Measurements from ENCODE around the gene SEPTIN12. TPM values are rescaled to one million over a fixed set of nuclear protein-coding genes. Genes with fewer than 3 reads are reported as not detected.

Gene SEPTIN12
- total and polyA plus RNA-seq, 2 of the 8 experiments (the other 6 are each of a cell fraction or from before 2014, with no cell fraction given), result 0.24 TPM; not detected in 1

- Histone ChIP-seq H3K36me3 (ENCODE audit: control insufficient read depth in 2 of 4, insufficient read depth in 4 of 4, low read length in 3 of 4) (peaks cover 8 to 29% (median 14%) of the 10 kb centered on the region in 4 experiments; a peak in 7 of 8 replicates), H4K91ac (replicated peaks; ENCODE audit: insufficient read length, low read length) (no peak overlapping the region), H2BK20ac (ENCODE audit: low read length) (no peak overlapping the region), H2AK5ac (ENCODE audit: low read depth, low read length) (no peak overlapping the region), H4K8ac (ENCODE audit: extremely low read depth, insufficient read depth, low read length) (no peak overlapping the region), H2BK5ac (ENCODE audit: low read depth, low read length) (no peak overlapping the region), H3K23ac (ENCODE audit: insufficient read length) (no peak overlapping the region), H3K9me3 (ENCODE audit: insufficient read depth in 2 of 2, low read depth in 1 of 2, low read length in 1 of 2) (no peaks in the 10 kb centered on the region), H3K14ac (ENCODE audit: insufficient read length) (no peak overlapping the region), H3K79me2 (ENCODE audit: control insufficient read depth in 1 of 2, insufficient read depth in 2 of 2, low read length in 2 of 2) (peaks cover 4 to 29% of the 10 kb centered on the region in 2 experiments; a peak in 3 of 4 replicates), H3K23me2 (ENCODE audit: low read depth, low read length) (peaks cover 6% of the 10 kb centered on the region; the same call in 1 of the 2 replicates), H3K4ac (replicated peaks; ENCODE audit: insufficient read length, low read depth, low read length) (no peak overlapping the region), H2BK15ac (ENCODE audit: low read length) (no peak overlapping the region), H3K79me1 (ENCODE audit: low read depth, low read length) (peaks cover 5% of the 10 kb centered on the region; the same call in 1 of the 2 replicates), H3K27me3 (replicated peaks in 1 of 4; ENCODE audit: control insufficient read depth in 3 of 4, extremely low read depth in 1 of 4, insufficient read depth in 3 of 4, low read length in 3 of 4) (no peaks in the 10 kb centered on the region), H2AFZ (ENCODE audit: low read length) (no peak overlapping the region), H3K18ac (ENCODE audit: extremely low read depth, low read length) (no peak overlapping the region), H3K4me2 (ENCODE audit: insufficient read depth in 1 of 2, low read depth in 2 of 2, low read length in 2 of 2) (no peak overlapping the region), H2BK120ac (replicated peaks; ENCODE audit: low read depth, low read length) (no peak overlapping the region), H3K4me1 (replicated peaks in 1 of 4; ENCODE audit: control insufficient read depth in 3 of 4, insufficient read depth in 4 of 4, low read length in 3 of 4) (no peaks in the 10 kb centered on the region), H3K9ac (replicated peaks in 1 of 4; ENCODE audit: extremely low read depth in 1 of 4, low read depth in 3 of 4, low read length in 3 of 4) (no peak overlapping the region), H3K56ac (replicated peaks; ENCODE audit: insufficient read length, low read depth, low read length) (no peak overlapping the region), H4K5ac (ENCODE audit: insufficient read length, low read depth, low read length) (no peak overlapping the region), H3K4me3 (ENCODE audit: extremely low read depth in 1 of 4, insufficient read depth in 2 of 4, low read depth in 3 of 4, low read length in 4 of 4) (no peak overlapping the region), H2BK12ac (ENCODE audit: low read depth, low read length) (no peak overlapping the region), H3K27ac (ENCODE audit: low read depth, low read length) (no peak overlapping the region), H4K20me1 (replicated peaks in 1 of 2; ENCODE audit: control insufficient read depth in 1 of 2, insufficient read depth in 2 of 2, low read length in 2 of 2) (peaks cover 0 to 12% of the 10 kb centered on the region in 2 experiments)
- no peak for FAIRE-seq
- 93% methylated on average over 15 of the region's 15 CpGs; no CpG with 5 or more reads in 1 of the 2 experiments for WGBS, 2 experiments (ENCODE audit: extremely low coverage in 1 of 2, insufficient coverage in 1 of 2, insufficient read length in 1 of 2, insufficient replicate concordance in 2 of 2, low coverage in 1 of 2, low lambda C conversion rate in 2 of 2, missing lambda C conversion rate in 1 of 2)
- CTCF ChIA-PET (ENCODE audit: partially characterized antibody), result interaction anchor here (0.8 to 1.2 kb wide), 5 partner anchors 12 to 303 kb away, joined by 3 to 4 read pairs (median 3); no protein-coding TSS in a partner anchor
- POLR2A ChIA-PET (ENCODE audit: partially characterized antibody), result interaction anchor here (0.6 kb wide), 1 partner anchor 45 kb away, joined by 3 read pairs; no protein-coding TSS in a partner anchor
- DNase-seq (ENCODE audit: low read depth in 1 of 2, low spot score in 2 of 2), result no peak
- no peak for TF ChIP-seq SIX5 (IDR thresholded peaks at IDR 0.05; ENCODE audit: low read depth, low read length)
- TF ChIP-seq NANOG (IDR thresholded peaks at IDR 0.05; ENCODE audit: insufficient read depth, low read depth, low read length, poor library complexity, severe bottlenecking), result no peak
- no peak for TF ChIP-seq GABPA (IDR thresholded peaks at IDR 0.05; ENCODE audit: borderline replicate concordance, insufficient read depth, low read length)
- no peak for TF ChIP-seq FOSL1 (IDR thresholded peaks at IDR 0.05; ENCODE audit: insufficient read depth, low read depth, low read length)
- no peak for TF ChIP-seq SP1 (IDR thresholded peaks at IDR 0.05; ENCODE audit: low read depth, low read length)
- TF ChIP-seq POLR2A (IDR thresholded peaks at IDR 0.05; ENCODE audit: control extremely low read depth in 1 of 2, low read depth in 2 of 2, low read length in 2 of 2), result no peak
- no peak for TF ChIP-seq TBP (IDR thresholded peaks at IDR 0.05; ENCODE audit: low read depth, low read length)
- TF ChIP-seq JUND (IDR thresholded peaks at IDR 0.05; ENCODE audit: low read length), result no peak
- no peak for TF ChIP-seq KDM4A (IDR thresholded peaks at IDR 0.05; ENCODE audit: low read depth, low read length, severe bottlenecking)
- no peak for TF ChIP-seq RAD21 (IDR thresholded peaks at IDR 0.05 in 1 of 2, conservative IDR thresholded peaks at IDR 0.05 in 1 of 2; ENCODE audit: low read depth in 2 of 2, low read length in 2 of 2)
- TF ChIP-seq HDAC2 (IDR thresholded peaks at IDR 0.05; ENCODE audit: borderline replicate concordance in 1 of 2, low read depth in 2 of 2, low read length in 2 of 2), result no peak
- no peak for TF ChIP-seq CTBP2 (IDR thresholded peaks at IDR 0.05; ENCODE audit: borderline replicate concordance, insufficient read depth, insufficient read length, low read length)
- TF ChIP-seq RXRA (IDR thresholded peaks at IDR 0.05; ENCODE audit: insufficient read depth, low read depth, low read length), result no peak
Measured at GRCh38 chr16:4729876-4730275, 58.3 kb downstream of the SEPTIN12 start.

All from H1 (cell line).